ENCODE measurements around the gene C3orf85. TPM values are rescaled to one million over a fixed set of nuclear protein-coding genes. Genes with fewer than 3 reads are reported as not detected.
"Not testable (repeated sequence)": the region's sequence is repeated elsewhere in the genome, so short reads cannot be mapped to it uniquely, and the experiment has no call there.

C3orf85 gene
- polyA plus RNA-seq (ENCODE audit: insufficient read length in 12 of 12) = not detected
- long read RNA-seq, donor 1, transcript C3orf85-208 (4 exons, 925 nt) = major isoform, 23 of 43 reads
- long read RNA-seq, donor 1, transcript C3orf85-202 (2 exons, 375 nt) = minor isoform, 6 of 43 reads
- long read RNA-seq, donor 1, partial matches to known transcripts = 0 of 43 reads
- long read RNA-seq, donor 1, other reads (novel, unspliced or antisense) = 14 of 43 reads
- long read RNA-seq, donor 2 = 0 reads
- long read RNA-seq, donor 3 = 0 reads
- long read RNA-seq, donor 4 = 0 reads
- long read RNA-seq, donor 5 = 0 reads
- long read RNA-seq, donor 6 = 0 reads
- long read RNA-seq, donor 7 = 0 reads
- long read RNA-seq, donor 8 = 0 reads
- long read RNA-seq, donor 9 = 0 reads
- long read RNA-seq, donor 10 = 0 reads
- long read RNA-seq, donor 11 = 0 reads

- DNase-seq = no peak
Observed at GRCh38 chr3:109136523-109136922, at the start of gene C3orf85. Gene C3orf85 (plus strand): TSS chr3:109136719. CDS start chr3:109136848, 129 bp downstream.

- DNase-seq = no peak
Observed at GRCh38 chr3:109089265-109089664, 47.3 kb upstream of the C3orf85 start.

- no peak for DNase-seq
Observed at GRCh38 chr3:109091846-109092245, 44.7 kb upstream of the C3orf85 start.

GRCh38 chr3:109093561-109093960 lies 43.0 kb upstream of the C3orf85 start:
- DNase-seq = no peak

- DNase-seq = no peak
Observed at GRCh38 chr3:109095166-109095565, 41.4 kb upstream of the C3orf85 start.

GRCh38 chr3:109098079-109098644 lies 38.4 kb upstream of the C3orf85 start:
- DNase-seq = no peak

- DNase-seq = no peak
Observed at GRCh38 chr3:109109574-109109973, 26.9 kb upstream of the C3orf85 start.

- DNase-seq = no peak
Observed at GRCh38 chr3:109112946-109113760, 23.4 kb upstream of the C3orf85 start.

GRCh38 chr3:109114746-109115145 lies 21.8 kb upstream of the C3orf85 start:
- no peak for DNase-seq

- DNase-seq = no peak
Observed at GRCh38 chr3:109115451-109115850, 21.1 kb upstream of the C3orf85 start.

GRCh38 chr3:109116031-109116430 lies 20.5 kb upstream of the C3orf85 start:
- DNase-seq = no peak

GRCh38 chr3:109117939-109118338 lies 18.6 kb upstream of the C3orf85 start, which contains the start of gene MORC1:
Gene MORC1 (minus strand): TSS chr3:109118134. CDS start chr3:109118059, 75 bp downstream.
- DNase-seq = no peak

- no peak for DNase-seq
Observed at GRCh38 chr3:109118584-109118983, 17.9 kb upstream of the C3orf85 start.

GRCh38 chr3:109122690-109123089 lies 13.8 kb upstream of the C3orf85 start:
- no peak for DNase-seq

GRCh38 chr3:109125902-109126301 lies 10.6 kb upstream of the C3orf85 start:
- DNase-seq = no peak

- no peak for DNase-seq
Observed at GRCh38 chr3:109127553-109127952, 9.0 kb upstream of the C3orf85 start.

- DNase-seq = no peak
Observed at GRCh38 chr3:109131276-109131675, 5.2 kb upstream of the C3orf85 start.

- no peak for DNase-seq
Observed at GRCh38 chr3:109132801-109133473, 3.6 kb upstream of the C3orf85 start.

- DNase-seq = not testable (repeated sequence)
Observed at GRCh38 chr3:109133474-109133816, 3.1 kb upstream of the C3orf85 start.

- DNase-seq = no peak
Observed at GRCh38 chr3:109137761-109138160, 1.2 kb downstream of the C3orf85 start.

- no peak for DNase-seq
Observed at GRCh38 chr3:109140318-109140717, 3.8 kb downstream of the C3orf85 start.

- no peak for DNase-seq
Observed at GRCh38 chr3:109143646-109144045, 7.1 kb downstream of the C3orf85 start.

Measured in muscle of arm (tissue), 14 donors.